Endothelial cell (in vitro differentiated cells): ENCODE results near the gene SGTA. TPM values are rescaled to one million over a fixed set of nuclear protein-coding genes. Genes with fewer than 3 reads are reported as not detected.

Experiments
- DNase-seq: peaks from one replicate; pipeline ENCODE4 v3.0.0; 2021; ENCODE audit warnings: low spot score
- H3K27ac Mint-ChIP-seq: one replicate; pipeline ENCODE4 v1.8.0; 2021; ENCODE audit warnings: mixed read lengths, inconsistent platforms; ENCODE audit not compliant: unreplicated experiment
- H3K27me3 Mint-ChIP-seq: one replicate; pipeline ENCODE4 v1.8.0; 2021; ENCODE audit warnings: mild to moderate bottlenecking, moderate library complexity, mixed read lengths, inconsistent platforms; ENCODE audit not compliant: unreplicated experiment
- H3K36me3 Mint-ChIP-seq: one replicate; pipeline ENCODE4 v1.8.0; 2021; ENCODE audit warnings: mild to moderate bottlenecking, low read depth, mixed read lengths, inconsistent platforms; ENCODE audit not compliant: unreplicated experiment
- H3K4me1 Mint-ChIP-seq: one replicate; pipeline ENCODE4 v1.8.0; 2021; ENCODE audit warnings: mild to moderate bottlenecking, mixed read lengths, inconsistent platforms; ENCODE audit not compliant: unreplicated experiment
- H3K4me3 Mint-ChIP-seq: one replicate; pipeline ENCODE4 v1.8.0; 2021; ENCODE audit warnings: mild to moderate bottlenecking, mixed read lengths, inconsistent platforms; ENCODE audit not compliant: unreplicated experiment
- H3K9me3 Mint-ChIP-seq: one replicate; pipeline ENCODE4 v1.8.0; 2021; ENCODE audit warnings: mixed read lengths, inconsistent platforms; ENCODE audit not compliant: unreplicated experiment
- CTCF ChIP-seq: fragments of 200-600 bp; sonication (generic); IDR thresholded peaks from one replicate; pipeline ENCODE4 v1.5.0; 2021; ENCODE audit warnings: antibody characterized with exemption; ENCODE audit not compliant: unreplicated experiment
- total RNA-seq: library from RNA; stranded (reverse); fragmentation: NEBNext Ultra II Directional; extraction: Animal tissue kit (Norgen Biotek cat#: 25700); gene quantifications from one replicate; pipeline ENCODE4 v1.2.1, GENCODE V29; 2021; ENCODE audit not compliant: unreplicated experiment

The SGTA gene
- total RNA-seq, 1 donor from 2014 or later, result 60.4 TPM

- DNase-seq, result no peak
- Mint-ChIP-seq H3K9me3 (no peaks in the 10 kb centered on the region), H3K4me1 (peaks cover 16% of the 10 kb centered on the region), H3K4me3 (peak overlapping the region; percentile 80), H3K36me3 (peaks cover 4% of the 10 kb centered on the region), H3K27ac (no peak overlapping the region), H3K27me3 (peaks cover 11% of the 10 kb centered on the region)
- no peak for TF ChIP-seq CTCF
Observed at GRCh38 chr19:2787115-2787514, 4.0 kb upstream of the SGTA start.

- Mint-ChIP-seq H3K9me3 (no peaks in the 10 kb centered on the region), H3K4me1 (peaks cover 22% of the 10 kb centered on the region), H3K27ac (peak within 1 kb of the TSS; percentile 90), H3K4me3 (peak within 1 kb of the TSS; percentile 97), H3K27me3 (peaks cover 11% of the 10 kb centered on the region), H3K36me3 (peaks cover 5% of the 10 kb centered on the region)
- peak; percentile 97 for DNase-seq
- TF ChIP-seq CTCF, result no peak
Observed at GRCh38 chr19:2785244-2785997, 2.3 kb upstream of the SGTA start, which contains the start of gene THOP1. TSS of gene THOP1 (plus strand) at chr19:2785503. CDS start at chr19:2785663, 160 bp downstream.

- Mint-ChIP-seq H3K4me1 (peaks cover 27% of the 10 kb centered on the region), H3K27ac (peak overlapping the region; percentile 83), H3K36me3 (peaks cover 10% of the 10 kb centered on the region), H3K9me3 (no peaks in the 10 kb centered on the region), H3K27me3 (peaks cover 7% of the 10 kb centered on the region), H3K4me3 (peak overlapping the region; percentile 85)
- no peak for TF ChIP-seq CTCF
- DNase-seq, result no peak
Observed at GRCh38 chr19:2783781-2784145, 690 bp upstream of the SGTA start.

GRCh38 chr19:2782329-2782935, 641 bp downstream of the SGTA start:
- TF ChIP-seq CTCF, result no peak
- DNase-seq, result no peak
- Mint-ChIP-seq H3K36me3 (peaks cover 11% of the 10 kb centered on the region), H3K4me1 (peaks cover 26% of the 10 kb centered on the region), H3K4me3 (peak overlapping the region; percentile 96), H3K27me3 (peaks cover 7% of the 10 kb centered on the region), H3K9me3 (no peaks in the 10 kb centered on the region), H3K27ac (peak overlapping the region; percentile 89)

- Mint-ChIP-seq H3K27me3 (peaks cover 11% of the 10 kb centered on the region), H3K27ac (peak overlapping the region; percentile 50)
Observed at GRCh38 chr19:2780284-2780683, 2.8 kb downstream of the SGTA start.

More at GRCh38 chr19:2780284-2780683, 2.8 kb downstream of the SGTA start:
- peak overlapping the region; percentile 18 for H3K4me3 Mint-ChIP-seq
- no peaks in the 10 kb centered on the region for H3K9me3 Mint-ChIP-seq
- H3K4me1 Mint-ChIP-seq, result peaks cover 23% of the 10 kb centered on the region
- TF ChIP-seq CTCF, result no peak
- peaks cover 9% of the 10 kb centered on the region for H3K36me3 Mint-ChIP-seq
- no peak for DNase-seq
